K562 (cell line): ENCODE measurements around the gene U2AF1L4. TPM values are rescaled to one million over a fixed set of nuclear protein-coding genes. Genes with fewer than 3 reads are reported as not detected.
A peak's percentile ranks its signal among the peaks of the same experiment; 100 is the strongest.

Experiments used
- ATAC-seq: fragments of 200-7000 bp; cut with Tn5 transposase; 3 replicates; pipeline ENCODE4 v1.9.1; 2020; ENCODE audit warnings: moderate library complexity
- BruUV-seq: library from RNA; stranded (reverse); fragments of 400-500 nt; replicated peaks from 2 replicates; lab custom pipeline; 2021; lab: Mats Ljungman, UMichigan
- CTCF ChIA-PET: fragments of 300-600 bp; formaldehyde crosslinking; extraction: SDS; loops from one replicate; lab custom pipeline; 2021; ENCODE audit warnings: low intra/inter-chr PET ratio; lab: Yijun Ruan, JAX
- POLR2A ChIA-PET: fragments of 300-600, 350-650 bp; sonication (Branson Sonifier 250); formaldehyde crosslinking; extraction: SDS; loops from one replicate; lab custom pipeline; 2021; ENCODE audit warnings: antibody characterized with exemption, inconsistent platforms; lab: Yijun Ruan, JAX
- DNase-seq, 4 experiments: peaks; one replicate each; pipeline versions ENCODE4 v3.0.0 to v3.0.0-alpha.2; 2011 to 2018; ENCODE audit warnings: low spot score in 3 of 4, mixed read lengths in 3 of 4; ENCODE audit errors: extremely low read depth in 1 of 4
- FAIRE-seq: peaks from 2 replicates; lab custom pipeline; 2011; peaks lifted over from hg19 to GRCh38; lab: Jason Lieb, UNC
- H2AFZ ChIP-seq: 2 replicates; pipeline ENCODE4 v1.6.0; 2011; ENCODE audit warnings: low read depth, low read length, control low read depth, inconsistent platforms
- H3K27ac ChIP-seq: fragments of 200-600 bp; 3 replicates; pipeline ENCODE4 v1.8.0; 2011; ENCODE audit warnings: low read depth, mild to moderate bottlenecking, control low read depth, inconsistent platforms, low read length, moderate library complexity, mixed read lengths; ENCODE audit errors: extremely low read depth
- H3K27me3 ChIP-seq, 2 experiments: fragments of 300-600 bp in 1 of 2; 2 replicates in 1 of 2; 3 replicates in 1 of 2; pipeline versions ENCODE4 v1.6.0 to v1.8.0; 2011; ENCODE audit warnings: inconsistent platforms in 2 of 2, low read length in 2 of 2, mild to moderate bottlenecking in 1 of 2, mixed read lengths in 1 of 2, moderate library complexity in 1 of 2; ENCODE audit not compliant: control insufficient read depth in 2 of 2, insufficient read depth in 2 of 2
- H3K36me3 ChIP-seq: fragments of 300-600 bp; 3 replicates; pipeline ENCODE4 v1.8.0; 2011; ENCODE audit warnings: mild to moderate bottlenecking, low read length, inconsistent platforms; ENCODE audit not compliant: control insufficient read depth, insufficient read depth
- H3K4me1 ChIP-seq, 2 experiments: fragments of 200-600 bp in 1 of 2; replicated peaks in 1 of 2; 2 replicates in 1 of 2; 3 replicates in 1 of 2; pipeline versions ENCODE4 v1.5.1 to v1.8.0; 2011; ENCODE audit warnings: inconsistent platforms in 2 of 2, low read length in 2 of 2, mild to moderate bottlenecking in 1 of 2, mixed read lengths in 1 of 2, moderate library complexity in 1 of 2; ENCODE audit not compliant: control insufficient read depth in 2 of 2, insufficient read depth in 2 of 2
- H3K4me2 ChIP-seq: 2 replicates; pipeline ENCODE4 v1.6.1; 2011; ENCODE audit warnings: low read length, control low read depth, inconsistent platforms, mixed read lengths; ENCODE audit not compliant: insufficient read depth
- H3K4me3 ChIP-seq: fragments of 200-600 bp; sonication (generic), shearing (Covaris generic); 2 replicates; pipeline ENCODE4 v1.5.1; 2016; ENCODE audit warnings: control low read depth, inconsistent platforms
- H3K79me2 ChIP-seq: fragments of 200-600 bp; 3 replicates; pipeline ENCODE4 v1.8.0; 2011; ENCODE audit warnings: low read length, inconsistent platforms; ENCODE audit not compliant: control insufficient read depth, insufficient read depth
- H3K9ac ChIP-seq, 2 experiments: 2 replicates each; pipeline versions ENCODE4 v1.6.0 to v1.6.1; 2011; ENCODE audit warnings: low read depth in 2 of 2, low read length in 2 of 2, control low read depth in 1 of 2, inconsistent platforms in 1 of 2, mild to moderate bottlenecking in 1 of 2, mixed read lengths in 1 of 2; ENCODE audit not compliant: insufficient read depth in 1 of 2
- H3K9me1 ChIP-seq: one replicate; pipeline ENCODE4 v1.6.0; 2011; ENCODE audit warnings: inconsistent platforms, mild to moderate bottlenecking, low read length, moderate library complexity; ENCODE audit not compliant: control insufficient read depth, insufficient read depth
- H3K9me3 ChIP-seq: replicated peaks from 2 replicates; pipeline ENCODE4 v1.5.1; 2011; ENCODE audit warnings: low read depth, low read length, inconsistent platforms; ENCODE audit not compliant: control insufficient read depth, insufficient read depth
- H4K20me1 ChIP-seq: replicated peaks from 2 replicates; pipeline ENCODE4 v1.6.1; 2011; ENCODE audit warnings: low read length, inconsistent platforms, mixed read lengths; ENCODE audit not compliant: control insufficient read depth, insufficient read depth
- RBFOX2 ChIP-seq: fragments of 200-400 bp; formaldehyde crosslinking; IDR thresholded peaks from 2 replicates; pipeline ENCODE4 v1.6.1; 2017; ENCODE audit warnings: low read depth, mild to moderate bottlenecking, low read length, moderate library complexity
- WGBS: fragments of 100-300 bp; shearing (Covaris generic); methylation state at CpG from one replicate; pipeline ENCODE4 v1.1.6; 2016; ENCODE audit warnings: low coverage, mixed read lengths; ENCODE audit not compliant: insufficient coverage; ENCODE audit errors: missing lambda C conversion rate; 5-methylcytosine and 5-hydroxymethylcytosine counted together
- in situ Hi-C: fragments of 300-500 bp; cut with MboI; formaldehyde crosslinking; loops from 4 replicates; pipeline ENCODE4 v1.15.0; 2018; ENCODE audit warnings: inconsistent platforms, mixed read lengths
- intact Hi-C: fragments of 100-400 bp; cut with micrococcal nuclease; formaldehyde crosslinking; loops from 2 replicates; pipeline ENCODE4 v1.14.2; 2022
- polyA plus RNA-seq, 8 experiments: library from polyadenylated mRNA; depleted of rRNA in 4 of 8; stranded (reverse) in 5 of 8; unstranded in 3 of 8; fragments of >200 nt; fragmentation: Nextera tagmentation in 2 of 8; fragmentation: Illumina TruSeq in 1 of 8; extraction: Ambion mirVana in 2 of 8; extraction: Trizol in 1 of 8; gene quantifications; 2 replicates each; pipeline versions ENCODE4 v1.2.1 to v1.2.3, GENCODE V29; 2011 to 2014; ENCODE audit warnings: inconsistent platforms in 1 of 8, missing spikeins in 1 of 8
- total RNA-seq, 7 experiments: library from RNA; depleted of rRNA in 6 of 7; stranded (reverse); fragments of >200 nt in 6 of 7; fragmentation: Illumina TruSeq in 2 of 7; extraction: Trizol in 2 of 7; gene quantifications; 2 replicates each; pipeline versions ENCODE4 v1.2.1 to v1.2.3, GENCODE V29; 2011 to 2021; ENCODE audit warnings: low replicate concordance in 1 of 7
- TF ChIP-seq, protein P1 (sequence below): fragments of 250-450 bp; sonication (Bioruptor Pico); IDR thresholded peaks from 2 replicates; pipeline ENCODE4 v1.8.0; 2021; ENCODE audit warnings: mild to moderate bottlenecking, moderate library complexity

U2AF1L4 gene
- total and polyA plus RNA-seq, 9 of the 15 experiments (the other 6 are each of a cell fraction or from before 2014, with no cell fraction given) = 8.4 to 19.5 (median 12.6) TPM

DNA sequence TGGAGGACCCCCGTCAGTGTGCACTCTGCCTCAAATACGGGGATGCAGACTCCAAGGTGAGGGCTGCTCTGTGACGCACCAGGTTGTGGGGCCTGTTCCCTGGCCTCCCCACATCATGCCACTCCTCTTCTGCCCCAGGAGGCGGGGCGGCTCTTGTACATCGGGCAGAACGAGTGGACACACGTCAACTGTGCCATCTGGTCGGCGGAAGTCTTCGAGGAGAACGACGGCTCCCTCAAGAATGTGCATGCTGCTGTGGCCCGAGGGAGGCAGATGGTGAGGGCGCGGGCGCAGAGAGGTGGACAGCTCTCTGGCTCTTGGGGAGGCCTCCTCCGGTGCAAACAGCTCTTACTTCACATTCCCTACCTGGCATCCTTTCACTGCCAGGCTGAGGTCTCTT, 16.2 kb downstream of the U2AF1L4 start:
- intact Hi-C loops = no loop called here
- no peak overlapping the region for H3K4me2 ChIP-seq
- no peaks in the 10 kb centered on the region for H3K79me2 ChIP-seq
- ChIA-PET CTCF (no interaction called here), POLR2A (interaction anchor here (1.7 to 2.9 kb wide), 3 partner anchors 8 to 11 kb away, joined by 7 to 18 read pairs (median 12); partner anchors contain the start of gene KMT2B)
- H4K20me1 ChIP-seq = 0 out of 2 replicates have a peak, but pooled peaks cover 2% of the 10 kb centered on the region
- FAIRE-seq (no peak), DNase-seq (no peak), ATAC-seq (no peak)
- H3K27me3 ChIP-seq = no peaks in the 10 kb centered on the region
- no peak overlapping the region for H3K27ac ChIP-seq
- no TSS peak for BruUV-seq
- no peaks in the 10 kb centered on the region for H3K9me1 ChIP-seq
- in situ Hi-C loops = no loop called here
- H3K4me3 ChIP-seq = no peak overlapping the region
- H2AFZ ChIP-seq = no peak overlapping the region
- no peaks in the 10 kb centered on the region for H3K9me3 ChIP-seq
- peaks cover 96% of the 10 kb centered on the region; the same call in 2 of the 3 replicates for H3K36me3 ChIP-seq
- no peak overlapping the region for H3K9ac ChIP-seq
- TF ChIP-seq, protein P1, sequence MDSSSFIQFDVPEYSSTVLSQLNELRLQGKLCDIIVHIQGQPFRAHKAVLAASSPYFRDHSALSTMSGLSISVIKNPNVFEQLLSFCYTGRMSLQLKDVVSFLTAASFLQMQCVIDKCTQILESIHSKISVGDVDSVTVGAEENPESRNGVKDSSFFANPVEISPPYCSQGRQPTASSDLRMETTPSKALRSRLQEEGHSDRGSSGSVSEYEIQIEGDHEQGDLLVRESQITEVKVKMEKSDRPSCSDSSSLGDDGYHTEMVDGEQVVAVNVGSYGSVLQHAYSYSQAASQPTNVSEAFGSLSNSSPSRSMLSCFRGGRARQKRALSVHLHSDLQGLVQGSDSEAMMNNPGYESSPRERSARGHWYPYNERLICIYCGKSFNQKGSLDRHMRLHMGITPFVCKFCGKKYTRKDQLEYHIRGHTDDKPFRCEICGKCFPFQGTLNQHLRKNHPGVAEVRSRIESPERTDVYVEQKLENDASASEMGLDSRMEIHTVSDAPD (CRISPR knock-in tag) = no peak
- TF ChIP-seq RBFOX2 = peak; percentile 47; the same call in 1 of the 2 replicates
- WGBS = 96% methylated on average over 16 of the region's 18 CpGs
- H3K4me1 ChIP-seq = peaks cover 0 to 10% of the 10 kb centered on the region in 2 experiments; a peak in 1 of 5 replicates
